ENCODE measurements around the gene SNED1. TPM values are rescaled to one million over a fixed set of nuclear protein-coding genes. Genes with fewer than 3 reads are reported as not detected.

SNED1 gene
- total RNA-seq, 1 experiment from 2014 or later: 0.77 TPM

- no peak for DNase-seq (ENCODE audit: extremely low read depth, low read depth)
Observed at GRCh38 chr2:241002275-241003046, 4.0 kb downstream of the SNED1 start.

- no peak for DNase-seq (ENCODE audit: extremely low read depth, low read depth)
Observed at GRCh38 chr2:241003047-241003360, 4.6 kb downstream of the SNED1 start.

- no peak for DNase-seq (ENCODE audit: extremely low read depth, low read depth)
Observed at GRCh38 chr2:241003369-241003768, 5.0 kb downstream of the SNED1 start.

- no peak for DNase-seq (ENCODE audit: extremely low read depth, low read depth)
Observed at GRCh38 chr2:241003830-241004564, 5.6 kb downstream of the SNED1 start.

- DNase-seq (ENCODE audit: extremely low read depth, low read depth): no peak
Observed at GRCh38 chr2:241005569-241005968, 7.2 kb downstream of the SNED1 start.

GRCh38 chr2:241006412-241006811, 8.0 kb downstream of the SNED1 start:
- DNase-seq (ENCODE audit: extremely low read depth, low read depth): no peak

- DNase-seq (ENCODE audit: extremely low read depth, low read depth): no peak
Observed at GRCh38 chr2:241007111-241007510, 8.7 kb downstream of the SNED1 start.

- DNase-seq (ENCODE audit: extremely low read depth, low read depth): no peak
Observed at GRCh38 chr2:241007880-241008710, 9.7 kb downstream of the SNED1 start.

GRCh38 chr2:241008711-241009121, 10.3 kb downstream of the SNED1 start:
- no peak for DNase-seq (ENCODE audit: extremely low read depth, low read depth)

GRCh38 chr2:241009191-241009590, 10.8 kb downstream of the SNED1 start:
- no peak for DNase-seq (ENCODE audit: extremely low read depth, low read depth)

GRCh38 chr2:241009601-241010530, 11.4 kb downstream of the SNED1 start:
- no peak for DNase-seq (ENCODE audit: extremely low read depth, low read depth)

GRCh38 chr2:241010531-241011295, 12.3 kb downstream of the SNED1 start:
- DNase-seq (ENCODE audit: extremely low read depth, low read depth): no peak

GRCh38 chr2:241011296-241011600, 12.8 kb downstream of the SNED1 start:
- DNase-seq (ENCODE audit: extremely low read depth, low read depth): no peak

GRCh38 chr2:241011751-241012510, 13.5 kb downstream of the SNED1 start:
- DNase-seq (ENCODE audit: extremely low read depth, low read depth): no peak

- DNase-seq (ENCODE audit: extremely low read depth, low read depth): no peak
Observed at GRCh38 chr2:241014224-241014623, 15.8 kb downstream of the SNED1 start.

- no peak for DNase-seq (ENCODE audit: extremely low read depth, low read depth)
Observed at GRCh38 chr2:241014764-241015163, 16.3 kb downstream of the SNED1 start.

GRCh38 chr2:241015439-241015838, 17.0 kb downstream of the SNED1 start:
- no peak for DNase-seq (ENCODE audit: extremely low read depth, low read depth)

- no peak for DNase-seq (ENCODE audit: extremely low read depth, low read depth)
Observed at GRCh38 chr2:241017228-241017940, 19.0 kb downstream of the SNED1 start.

Measured in NCI-H460 (cell line).